Ovary (tissue), 3 donors: Measurements from ENCODE around the gene DCLRE1C.

ENCODE experiments used
- CTCF ChIP-seq, 3 donors: fragments of 450-650 bp in 2 of 3; fragments of 200-600 bp in 1 of 3; IDR thresholded peaks; one replicate each; pipeline versions ENCODE4 v1.5.1 to v1.8.0; 2016 to 2022; ENCODE audit warnings: antibody characterized with exemption in 3 of 3, mild to moderate bottlenecking in 1 of 3
- EP300 ChIP-seq: sonication (generic); formaldehyde crosslinking; IDR thresholded peaks from one replicate; pipeline ENCODE4 v1.6.1; 2017; ENCODE audit warnings: antibody characterized with exemption
- donor health status: DM: no; HTN: no; CAD: no.

GRCh38 chr10:14952851-14953423, 959 bp downstream of the DCLRE1C start:
- TF ChIP-seq CTCF (IDR thresholded peaks at IDR 0.05): no peak
- no peak for TF ChIP-seq EP300
